Right cardiac atrium (tissue), 5 donors: ENCODE results near the gene TACR2. TPM values are rescaled to one million over a fixed set of nuclear protein-coding genes. Genes with fewer than 3 reads are reported as not detected.
"Not testable (repeated sequence)": the region's sequence is repeated elsewhere in the genome, so short reads cannot be mapped to it uniquely, and the experiment has no call there.

Source experiments
- ATAC-seq, 2 donors: fragments of 200-7000 bp; cut with Tn5 transposase; one replicate each; pipeline versions ENCODE4 v1.8.0 to v1.9.1; 2020; ENCODE audit warnings: moderate library complexity in 2 of 2, mild to moderate bottlenecking in 1 of 2
- DNase-seq, 3 donors: peaks; one replicate each; pipeline ENCODE4 v3.0.0-alpha.2; 2020
- H3K27ac ChIP-seq: one replicate; pipeline ENCODE4 v1.5.1; 2013; ENCODE audit warnings: mild to moderate bottlenecking, low read length, control low read depth, moderate library complexity
- H3K27me3 ChIP-seq: one replicate; pipeline ENCODE4 v1.6.1; 2013; ENCODE audit not compliant: control insufficient read depth, insufficient read depth
- H3K4me1 ChIP-seq: one replicate; pipeline ENCODE4 v1.6.1; 2013; ENCODE audit warnings: low read length; ENCODE audit not compliant: control insufficient read depth, insufficient read depth
- H3K4me3 ChIP-seq: one replicate; pipeline ENCODE4 v1.5.1; 2013; ENCODE audit warnings: low read length, control low read depth
- H3K9me3 ChIP-seq: one replicate; pipeline ENCODE4 v1.6.1; 2013; ENCODE audit warnings: low read length; ENCODE audit not compliant: control insufficient read depth
- WGBS: extraction: QIAGEN DNeasy Blood & Tissue Kit; methylation state at CpG from one replicate; pipeline ENCODE4 v1.1.7; 2013; 5-methylcytosine and 5-hydroxymethylcytosine counted together
- intact Hi-C, 4 donors: fragments of 100-400 bp; cut with DNase I; formaldehyde crosslinking; loops; one replicate each; pipeline versions ENCODE4 v1.11.0 to v1.14.0; 2022 to 2023
- polyA plus RNA-seq: library from polyadenylated mRNA; stranded (reverse); fragments of 200-250 nt; gene quantifications from one replicate; pipeline ENCODE4 v1.2.3, GENCODE V29; 2013
- total RNA-seq, 4 donors: library from RNA; stranded (reverse); fragmentation: NEBNext Ultra II Directional; extraction: Animal tissue kit (Norgen Biotek cat#: 25700); gene quantifications; one replicate each; pipeline ENCODE4 v1.2.1, GENCODE V29; 2021
- donor health status: healthy with polysubstance abuse.
- donor health status: DM: no; HTN: yes; CAD: no.
- donor health status: DM: no; HTN: no; CAD: no.
- donor health status: DM: no; HTN: yes; CAD: no; lungs with severe emphysema.
- donor health status: DM: yes; HTN: yes; CAD: no.

The TACR2 gene
- total and polyA plus RNA-seq, 5 donors, result 0.26 to 0.53 (median 0.28) TPM

DNA sequence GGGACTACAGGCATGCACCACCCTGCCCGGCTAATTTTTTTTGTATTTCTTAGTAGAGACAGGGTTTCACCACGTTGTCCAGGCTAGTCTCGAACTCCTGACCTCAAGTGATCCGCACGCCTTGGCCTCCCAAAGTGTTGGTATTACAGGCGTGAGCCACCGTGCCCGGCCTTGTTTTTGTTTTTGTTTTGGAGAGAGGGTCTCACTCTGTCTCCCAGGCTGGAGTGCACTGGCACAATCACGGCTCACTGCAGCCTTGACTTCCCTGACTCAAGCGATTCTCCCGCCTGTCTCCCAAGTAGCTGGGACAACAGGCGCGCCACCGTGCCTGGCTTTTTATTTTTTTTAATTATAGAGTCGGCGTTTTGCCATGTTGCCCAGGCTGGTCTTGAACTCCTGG, 33.7 kb upstream of the TACR2 start:
- ATAC-seq, H3K9me3 ChIP-seq, H3K27me3 ChIP-seq, DNase-seq, H3K4me1 ChIP-seq, intact Hi-C loops, H3K4me3 ChIP-seq: not testable (repeated sequence)
- peak overlapping the region; percentile 31 for H3K27ac ChIP-seq
- WGBS, result 88% methylated on average over 16 of the region's 16 CpGs

DNA sequence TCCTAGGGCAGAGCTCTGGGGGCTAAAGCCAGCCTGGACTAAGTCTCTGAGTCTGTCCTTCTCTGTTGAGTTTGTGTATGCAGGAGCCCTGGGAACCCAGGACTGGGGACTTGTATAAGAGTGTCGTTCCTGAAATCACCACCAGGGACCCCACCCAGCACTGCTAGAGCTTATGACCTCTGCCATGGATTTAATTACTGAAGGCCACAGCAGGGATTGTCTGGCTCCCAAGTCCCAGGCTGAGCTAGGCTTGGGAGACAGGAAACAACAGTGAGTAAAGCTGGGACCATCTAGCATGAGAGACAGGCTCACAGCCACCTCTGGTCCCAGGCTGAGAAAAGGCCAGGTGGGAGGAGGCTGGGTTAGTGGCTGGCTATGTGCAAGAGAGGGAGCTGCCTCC, 33.1 kb upstream of the TACR2 start:
- peak in 2 of 3 donors; percentile 51 to 68 for DNase-seq
- H3K27ac ChIP-seq, result peak overlapping the region; percentile 31

DNA sequence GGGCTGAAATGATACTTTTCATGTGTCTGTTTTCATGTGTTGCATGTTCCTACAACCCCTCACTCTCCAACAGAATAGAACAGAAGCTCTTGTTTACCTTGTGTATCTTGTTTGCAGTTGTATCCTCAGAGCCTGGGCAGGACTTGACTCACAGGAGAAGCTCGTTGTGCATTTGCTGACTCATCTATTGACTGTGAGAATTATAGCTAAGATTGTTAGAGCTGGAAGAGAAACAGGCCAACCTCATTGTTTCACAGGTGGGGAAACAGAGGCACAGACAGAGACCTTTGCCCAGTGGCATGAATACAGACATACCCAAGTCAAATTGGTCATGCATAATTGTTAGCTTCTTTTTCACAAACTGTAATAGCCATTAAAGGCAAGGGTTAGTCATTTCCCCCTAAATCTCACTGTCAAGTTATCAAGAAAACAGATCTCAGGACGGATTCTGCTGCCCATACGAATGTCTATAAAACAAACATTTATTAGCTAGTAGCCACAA, 30.0 kb upstream of the TACR2 start:
- Histone ChIP-seq H3K4me3 (no peak overlapping the region), H3K27ac (no peak overlapping the region), H3K4me1 (no peaks in the 10 kb centered on the region), H3K27me3 (no peaks in the 10 kb centered on the region), H3K9me3 (no peaks in the 10 kb centered on the region)
- WGBS, result 58% methylated on average over 3 of the region's 3 CpGs
- no peak for ATAC-seq
- intact Hi-C loops, result no loop called here
- DNase-seq, result no peak

More for the DNA sequence above, 33.1 kb upstream of the TACR2 start:
- no peaks in the 10 kb centered on the region for H3K9me3 ChIP-seq
- intact Hi-C loops, result no loop called here
- no peaks in the 10 kb centered on the region for H3K27me3 ChIP-seq
- ATAC-seq, result peak; percentile 59 to 80
- no peaks in the 10 kb centered on the region for H3K4me1 ChIP-seq
- no peak overlapping the region for H3K4me3 ChIP-seq
- WGBS, result 13% methylated on average over 1 of the region's 1 CpG

DNA sequence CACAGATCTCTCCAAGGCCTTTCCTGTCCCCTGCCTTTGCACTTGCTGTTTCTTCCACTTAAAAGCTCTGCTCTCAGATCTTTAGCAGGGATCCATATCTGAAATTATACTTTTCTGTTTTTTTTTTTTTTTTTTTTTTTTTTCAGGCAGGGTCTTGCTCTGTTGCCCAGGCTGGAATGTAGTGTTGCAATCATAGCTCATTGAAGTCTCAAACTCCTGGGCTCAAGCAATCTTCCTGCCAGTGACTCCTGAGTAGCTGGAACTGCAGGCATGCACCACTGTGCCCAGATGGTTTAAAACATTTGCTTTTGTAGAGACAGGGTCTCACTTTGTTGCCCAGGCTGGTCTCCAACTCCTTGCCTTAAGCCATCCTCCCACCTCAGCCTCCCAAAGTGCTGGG, 29.5 kb upstream of the TACR2 start:
- ATAC-seq (no peak), DNase-seq (no peak)
- Histone ChIP-seq H3K27me3 (no peaks in the 10 kb centered on the region), H3K4me3 (no peak overlapping the region), H3K4me1 (no peaks in the 10 kb centered on the region), H3K27ac (no peak overlapping the region), H3K9me3 (no peaks in the 10 kb centered on the region)
- intact Hi-C loops, result no loop called here

DNA sequence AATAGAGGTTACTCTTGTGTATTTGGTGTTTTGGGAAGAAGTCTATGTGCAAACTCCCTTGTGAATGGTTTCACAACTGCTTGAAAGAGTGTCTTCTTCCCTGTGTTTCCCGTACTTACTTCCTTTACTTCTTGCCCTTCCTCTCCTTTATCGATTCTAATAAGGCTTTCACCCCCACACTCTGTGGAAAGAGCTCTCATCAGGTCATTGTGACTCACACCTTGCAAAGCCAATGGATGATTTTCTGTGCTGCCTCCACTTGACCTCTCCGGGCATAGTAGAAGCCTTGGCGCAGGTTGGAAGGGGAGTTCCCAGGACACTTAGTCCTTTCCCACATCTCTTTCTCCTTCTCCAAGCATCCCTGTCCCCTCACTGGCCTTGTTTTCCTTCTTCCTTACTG, 28.3 kb upstream of the TACR2 start:
- 82% methylated on average over 4 of the region's 4 CpGs for WGBS
- no peak for ATAC-seq
- H3K27ac ChIP-seq, result no peak overlapping the region
- H3K9me3 ChIP-seq, result no peaks in the 10 kb centered on the region
- H3K4me3 ChIP-seq, result no peak overlapping the region
- DNase-seq, result no peak
- H3K4me1 ChIP-seq, result no peaks in the 10 kb centered on the region
- intact Hi-C loops, result no loop called here
- H3K27me3 ChIP-seq, result no peaks in the 10 kb centered on the region

DNA sequence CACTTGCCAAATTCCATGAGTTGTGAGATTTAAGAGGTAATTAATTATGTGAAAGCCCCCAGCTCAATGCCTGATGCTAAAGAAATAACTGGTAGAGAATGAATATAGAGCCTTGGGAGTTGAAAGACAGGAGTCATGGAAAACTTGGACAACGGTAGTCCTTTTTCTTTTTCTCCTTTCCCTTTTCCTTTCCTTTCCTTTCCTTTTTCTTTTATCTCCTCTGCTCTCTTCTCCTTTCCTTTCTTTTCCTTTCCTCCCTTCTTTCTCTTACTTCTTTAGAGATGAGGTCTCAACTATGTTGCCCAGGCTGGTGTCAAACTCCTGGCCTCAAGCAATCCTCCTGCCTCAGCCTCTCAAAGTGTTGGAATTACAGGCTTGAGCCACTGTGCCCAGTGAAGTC, 26.6 kb upstream of the TACR2 start:
- no peak for ATAC-seq
- 80% methylated on average over 1 of the region's 1 CpG for WGBS

DNA sequence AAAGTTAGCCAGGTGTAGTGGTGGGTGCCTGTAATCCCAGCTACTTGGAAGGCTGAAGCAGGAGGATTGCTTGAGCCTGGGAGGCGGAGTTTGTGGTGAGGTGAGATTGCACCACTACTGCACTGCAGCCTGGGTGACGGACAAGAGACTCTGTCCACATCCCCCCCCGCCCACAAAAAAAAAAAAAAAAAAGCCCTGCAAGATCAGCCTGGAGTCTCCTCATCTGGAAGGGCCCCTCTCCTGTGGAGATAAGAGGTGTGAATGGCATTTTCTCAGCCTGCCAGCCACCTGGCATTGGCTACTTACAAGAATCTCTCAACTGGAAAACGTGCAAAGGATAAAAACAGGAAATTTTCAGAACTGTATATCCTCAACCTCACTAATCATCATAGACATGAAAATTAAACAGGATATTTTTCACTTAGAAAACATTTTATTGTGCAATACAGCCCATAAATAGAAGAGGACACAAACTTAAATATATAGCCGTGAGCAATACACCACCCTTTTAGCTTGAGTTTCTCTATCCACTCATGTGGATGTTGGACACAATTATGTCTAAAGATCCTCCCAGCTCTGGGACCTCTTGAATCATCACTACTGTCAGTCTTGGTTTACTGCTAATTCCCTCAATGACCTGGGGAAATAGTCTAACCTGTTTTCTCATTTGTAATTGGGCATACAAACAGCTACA, 23.2 kb upstream of the TACR2 start:
- DNase-seq (no peak), ATAC-seq (no peak)
- no peak overlapping the region for H3K27ac ChIP-seq
- no peak overlapping the region for H3K4me3 ChIP-seq
- intact Hi-C loops, result no loop called here
- 53% methylated on average over 5 of the region's 5 CpGs for WGBS
- no peaks in the 10 kb centered on the region for H3K27me3 ChIP-seq
- peaks cover 7% of the 10 kb centered on the region for H3K4me1 ChIP-seq
- H3K9me3 ChIP-seq, result no peaks in the 10 kb centered on the region

More for the DNA sequence above, 26.6 kb upstream of the TACR2 start:
- no peak overlapping the region for H3K27ac ChIP-seq
- H3K4me1 ChIP-seq, result peaks cover 5% of the 10 kb centered on the region
- H3K27me3 ChIP-seq, result no peaks in the 10 kb centered on the region
- intact Hi-C loops, result no loop called here
- H3K4me3 ChIP-seq, result no peak overlapping the region
- H3K9me3 ChIP-seq, result no peaks in the 10 kb centered on the region
- no peak for DNase-seq

DNA sequence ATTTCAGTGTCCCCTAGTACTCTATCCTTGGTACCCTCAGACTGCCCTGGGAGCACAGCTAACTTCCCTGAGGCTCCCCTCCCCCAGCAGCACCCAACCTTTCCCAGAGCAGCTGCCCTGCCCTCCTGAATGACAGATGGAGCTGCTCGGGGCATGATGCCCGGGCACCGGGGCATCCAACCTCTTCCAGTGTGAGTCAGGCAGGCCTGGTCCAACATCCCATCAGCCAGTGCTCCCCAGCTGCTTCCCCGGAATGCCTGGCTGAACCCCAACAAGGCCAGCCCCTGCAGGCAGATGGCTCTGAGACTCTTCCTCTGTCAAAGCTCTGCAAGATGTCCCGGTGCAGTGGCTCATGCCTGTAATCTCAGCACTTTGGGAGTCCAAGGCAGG, 22.6 kb upstream of the TACR2 start:
- peak in 1 of 3 donors; percentile 56 for DNase-seq

DNA sequence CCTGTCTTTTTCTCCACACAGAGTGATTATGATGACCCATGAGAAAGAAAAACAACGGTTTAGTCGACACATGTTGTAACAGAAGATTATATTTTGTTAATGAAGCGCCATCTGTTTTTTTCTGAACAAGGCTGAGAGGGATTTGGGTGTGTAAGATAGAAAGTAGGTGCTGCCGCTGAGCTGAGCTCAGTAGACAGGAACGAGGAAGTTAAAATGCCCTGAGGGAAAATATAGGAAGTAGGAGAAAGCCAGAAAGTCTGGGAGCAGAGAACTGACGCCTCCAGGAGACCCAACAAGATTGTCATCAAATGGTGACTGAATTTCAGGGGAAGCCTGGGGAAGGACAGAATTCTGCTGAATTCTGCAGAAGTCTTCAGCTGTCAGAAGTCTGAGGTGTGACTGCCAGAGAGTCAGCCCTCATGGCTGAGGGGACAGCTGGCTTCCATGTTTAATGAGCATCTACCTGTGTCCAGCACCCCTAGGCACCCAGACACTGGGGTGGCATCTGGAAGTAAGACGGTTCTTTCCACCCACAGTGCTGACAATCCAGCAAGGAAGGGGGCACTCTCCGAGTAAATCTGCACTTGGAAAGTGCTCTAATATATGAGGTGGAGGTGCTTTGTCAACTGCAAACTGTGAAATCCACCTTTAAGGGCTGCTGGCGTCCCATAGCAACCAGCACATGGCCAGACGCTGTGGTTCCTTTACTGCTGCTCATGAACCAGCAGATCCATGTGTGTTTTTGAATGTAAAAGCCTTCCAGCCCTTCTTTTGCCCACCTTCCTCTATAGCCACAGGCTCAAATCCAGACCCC, 22.0 kb upstream of the TACR2 start:
- no peak for DNase-seq
- no peaks in the 10 kb centered on the region for H3K9me3 ChIP-seq
- peak; percentile 59 to 70 for ATAC-seq
- H3K4me1 ChIP-seq, result peaks cover 7% of the 10 kb centered on the region
- peak overlapping the region; percentile 40 for H3K27ac ChIP-seq
- intact Hi-C loops, result no loop called here
- H3K4me3 ChIP-seq, result no peak overlapping the region
- WGBS, result 35% methylated on average over 10 of the region's 10 CpGs
- H3K27me3 ChIP-seq, result no peaks in the 10 kb centered on the region

More for the DNA sequence above, 22.6 kb upstream of the TACR2 start:
- no peak overlapping the region for H3K4me3 ChIP-seq
- ATAC-seq, result peak in 1 of 2 donors; percentile 39
- intact Hi-C loops, result no loop called here
- WGBS, result 59% methylated on average over 5 of the region's 5 CpGs
- H3K27ac ChIP-seq, result peak overlapping the region; percentile 9
- H3K9me3 ChIP-seq, result no peaks in the 10 kb centered on the region
- H3K4me1 ChIP-seq, result peaks cover 7% of the 10 kb centered on the region
- H3K27me3 ChIP-seq, result no peaks in the 10 kb centered on the region

DNA sequence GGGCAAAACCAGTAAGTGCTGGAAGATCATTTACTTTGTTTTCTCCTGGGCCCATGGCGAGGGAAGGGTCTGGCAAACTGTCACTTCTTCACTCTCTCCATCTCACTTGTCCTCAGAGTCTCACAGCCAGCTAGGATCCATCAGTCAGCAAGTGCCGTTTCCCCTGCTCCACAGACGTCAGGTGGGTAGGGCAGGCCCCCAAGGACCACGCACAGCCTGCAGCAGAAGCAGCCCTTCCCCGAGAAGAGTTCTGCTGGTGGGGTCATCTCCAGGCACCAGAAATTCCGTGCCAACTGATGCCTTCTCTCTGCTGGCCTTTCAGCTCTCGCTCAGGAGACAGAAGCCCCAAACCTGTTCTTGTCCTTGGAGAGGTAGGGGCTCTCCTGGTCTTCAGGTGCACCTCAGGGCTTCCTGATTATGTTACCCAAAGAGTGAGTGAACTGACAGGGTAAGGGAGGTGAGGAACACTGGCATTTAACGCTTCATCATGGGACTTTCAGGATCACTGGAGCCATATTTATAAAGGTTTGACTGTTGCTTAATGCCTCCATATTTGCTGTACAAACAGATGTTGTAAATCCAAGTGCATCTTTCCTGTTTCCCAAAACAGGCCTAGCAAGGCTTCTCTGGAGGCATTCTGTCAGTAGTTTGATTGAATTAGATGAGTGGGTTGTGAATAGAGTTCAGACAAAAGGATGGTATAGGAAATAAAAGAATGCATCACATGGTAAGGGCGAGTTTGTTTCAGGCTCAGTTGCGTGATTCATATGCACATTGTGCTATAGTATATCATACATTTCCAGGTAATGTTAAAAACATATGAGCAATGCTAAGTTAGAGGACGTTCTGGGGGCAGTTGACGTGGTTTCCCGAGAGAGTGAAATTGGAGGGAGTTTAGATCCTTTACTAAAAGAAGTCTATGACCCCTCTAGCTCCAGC, 20.9 kb upstream of the TACR2 start:
- H3K9me3 ChIP-seq, result no peaks in the 10 kb centered on the region
- DNase-seq (no peak), ATAC-seq (no peak)
- no peak overlapping the region for H3K27ac ChIP-seq
- H3K27me3 ChIP-seq, result no peaks in the 10 kb centered on the region
- H3K4me3 ChIP-seq, result no peak overlapping the region
- peaks cover 7% of the 10 kb centered on the region for H3K4me1 ChIP-seq
- WGBS, result 88% methylated on average over 13 of the region's 13 CpGs
- intact Hi-C loops, result no loop called here
